ENCODE measurements around the gene CCDC188. TPM values are rescaled to one million over a fixed set of nuclear protein-coding genes. Genes with fewer than 3 reads are reported as not detected.

CCDC188 gene
- total RNA-seq, 1 donor from 2014 or later = not detected

- Histone ChIP-seq H3K4me2 (ENCODE audit: low read length) (no peak overlapping the region), H3K9me3 (ENCODE audit: insufficient read depth, low read depth, low read length) (no peaks in the 10 kb centered on the region), H3K27me3 (ENCODE audit: insufficient read depth, low read length) (peaks cover 3% of the 10 kb centered on the region), H3K36me3 (ENCODE audit: insufficient read depth, low read length) (no peaks in the 10 kb centered on the region), H3K4me1 (ENCODE audit: insufficient read depth, low read length) (peaks cover 7% of the 10 kb centered on the region), H3K27ac (ENCODE audit: low read depth, low read length) (no peak overlapping the region), H3K4me3 (ENCODE audit: insufficient read depth, low read depth, low read length) (no peak overlapping the region), H3K9ac (ENCODE audit: low read length) (no peak overlapping the region), H2AFZ (ENCODE audit: low read depth, low read length) (no peak overlapping the region), H3K79me2 (ENCODE audit: insufficient read depth, low read length) (no peaks in the 10 kb centered on the region), H4K20me1 (ENCODE audit: insufficient read depth, low read length) (no peaks in the 10 kb centered on the region)
- Mint-ChIP-seq H3K36me3 (ENCODE audit: low read depth, unreplicated experiment) (no peaks in the 10 kb centered on the region), H3K4me3 (ENCODE audit: unreplicated experiment) (no peak overlapping the region), H3K27me3 (ENCODE audit: low read depth, unreplicated experiment) (peaks cover 19% of the 10 kb centered on the region), H3K4me1 (ENCODE audit: low read depth, unreplicated experiment) (peaks cover 9% of the 10 kb centered on the region), H3K27ac (ENCODE audit: unreplicated experiment) (no peak overlapping the region), H3K9me3 (ENCODE audit: unreplicated experiment) (no peaks in the 10 kb centered on the region)
- DNase-seq (ENCODE audit: low read depth) (no peak), FAIRE-seq (no peak)
- TF ChIP-seq EZH2 (IDR thresholded peaks at IDR 0.05; ENCODE audit: insufficient read depth, low read length) = no peak
- no peak for TF ChIP-seq CTCF (IDR thresholded peaks at IDR 0.05; ENCODE audit: insufficient read depth, low read depth, low read length)
Measured at GRCh38 chr22:20198557-20199319, 47.9 kb upstream of the CCDC188 start.

GRCh38 chr22:20197407-20198030 is 46.7 kb upstream of the CCDC188 start:
- no peak overlapping the region for H3K4me3 ChIP-seq (ENCODE audit: insufficient read depth, low read depth, low read length)
- no peaks in the 10 kb centered on the region for H3K36me3 ChIP-seq (ENCODE audit: insufficient read depth, low read length)
- H3K9me3 ChIP-seq (ENCODE audit: insufficient read depth, low read depth, low read length) = no peaks in the 10 kb centered on the region
- no peak overlapping the region for H2AFZ ChIP-seq (ENCODE audit: low read depth, low read length)
- H3K27me3 Mint-ChIP-seq (ENCODE audit: low read depth, unreplicated experiment) = peaks cover 26% of the 10 kb centered on the region
- H3K4me1 Mint-ChIP-seq (ENCODE audit: low read depth, unreplicated experiment) = no peaks in the 10 kb centered on the region
- H3K27ac Mint-ChIP-seq (ENCODE audit: unreplicated experiment) = no peak overlapping the region
- FAIRE-seq = no peak
- no peaks in the 10 kb centered on the region for H4K20me1 ChIP-seq (ENCODE audit: insufficient read depth, low read length)
- H3K9me3 Mint-ChIP-seq (ENCODE audit: unreplicated experiment) = no peaks in the 10 kb centered on the region
- H3K36me3 Mint-ChIP-seq (ENCODE audit: low read depth, unreplicated experiment) = no peaks in the 10 kb centered on the region
- peaks cover 3% of the 10 kb centered on the region for H3K27me3 ChIP-seq (ENCODE audit: insufficient read depth, low read length)
- no peak for DNase-seq (ENCODE audit: low read depth)
- no peak overlapping the region for H3K4me3 Mint-ChIP-seq (ENCODE audit: unreplicated experiment)
- H3K4me1 ChIP-seq (ENCODE audit: insufficient read depth, low read length) = no peaks in the 10 kb centered on the region
- H3K27ac ChIP-seq (ENCODE audit: low read depth, low read length) = no peak overlapping the region
- H3K4me2 ChIP-seq (ENCODE audit: low read length) = no peak overlapping the region
- H3K9ac ChIP-seq (ENCODE audit: low read length) = no peak overlapping the region
- no peaks in the 10 kb centered on the region for H3K79me2 ChIP-seq (ENCODE audit: insufficient read depth, low read length)
- TF ChIP-seq EZH2 (IDR thresholded peaks at IDR 0.05; ENCODE audit: insufficient read depth, low read length) = no peak
- no peak for TF ChIP-seq CTCF (IDR thresholded peaks at IDR 0.05; ENCODE audit: insufficient read depth, low read depth, low read length)
